Posterior vena cava (tissue), 2 donors: ENCODE results near the gene CLMP. TPM values are rescaled to one million over a fixed set of nuclear protein-coding genes. Genes with fewer than 3 reads are reported as not detected.

Experiments used
- DNase-seq: peaks from one replicate; pipeline ENCODE4 v3.0.0-alpha.2; 2020; ENCODE audit warnings: low spot score
- intact Hi-C, 2 donors: fragments of 100-400 bp; cut with DNase I; formaldehyde crosslinking; loops; one replicate each; pipeline versions ENCODE4 v1.14.1 to v1.14.2; 2022 to 2023
- total RNA-seq, 2 donors: library from RNA; stranded (reverse); fragmentation: NEBNext Ultra II Directional; extraction: Animal tissue kit (Norgen Biotek cat#: 25700); gene quantifications; one replicate each; pipeline ENCODE4 v1.2.1, GENCODE V29; 2021
- donor health status: DM: yes; HTN: yes; CAD: no.
- donor health status: DM: yes; HTN: yes; CAD: no.

Gene CLMP
- total RNA-seq, 2 donors from 2014 or later, result 24.6 to 28.3 TPM

DNA sequence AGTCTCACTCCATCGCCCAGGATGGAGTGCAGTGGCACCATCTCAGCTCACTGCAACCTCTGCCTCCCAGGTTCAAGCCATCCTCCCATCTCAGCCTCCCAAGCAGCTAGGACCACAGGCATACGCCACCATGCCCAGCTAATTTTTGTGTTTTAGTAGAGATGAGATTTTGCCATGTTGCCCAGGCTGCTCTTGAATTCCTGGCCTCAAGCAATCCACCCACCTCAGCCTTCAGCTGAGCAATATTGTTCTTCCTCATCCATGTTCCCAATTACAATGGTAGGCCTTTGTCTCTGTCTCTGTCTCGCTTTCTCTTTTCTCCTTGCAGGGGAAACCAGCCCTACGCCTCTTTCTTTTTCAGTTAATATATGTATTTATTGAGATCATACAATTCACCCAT lies 143.4 kb downstream of the CLMP start:
- DNase-seq, result no peak
- intact Hi-C loops, result no loop called here

DNA sequence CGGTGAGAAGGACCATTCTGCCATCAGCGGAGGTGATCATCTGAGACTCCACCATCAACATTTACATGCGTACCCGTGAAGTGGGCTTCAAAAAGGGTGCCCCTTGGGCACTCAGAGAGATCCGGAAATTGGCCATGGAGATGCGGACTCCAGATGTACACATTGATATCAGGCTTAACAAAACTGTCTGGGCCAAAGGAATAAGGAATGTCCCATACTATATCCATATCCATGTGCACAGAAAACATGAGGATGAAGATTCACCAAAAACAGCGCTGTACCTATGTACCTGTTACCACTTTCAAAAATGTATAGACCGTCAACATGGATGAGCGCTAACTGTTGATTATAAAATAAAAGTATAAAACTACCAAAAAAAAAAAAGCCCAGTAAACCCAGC lies 143.9 kb downstream of the CLMP start:
- intact Hi-C loops, result no loop called here
- no peak for DNase-seq

DNA sequence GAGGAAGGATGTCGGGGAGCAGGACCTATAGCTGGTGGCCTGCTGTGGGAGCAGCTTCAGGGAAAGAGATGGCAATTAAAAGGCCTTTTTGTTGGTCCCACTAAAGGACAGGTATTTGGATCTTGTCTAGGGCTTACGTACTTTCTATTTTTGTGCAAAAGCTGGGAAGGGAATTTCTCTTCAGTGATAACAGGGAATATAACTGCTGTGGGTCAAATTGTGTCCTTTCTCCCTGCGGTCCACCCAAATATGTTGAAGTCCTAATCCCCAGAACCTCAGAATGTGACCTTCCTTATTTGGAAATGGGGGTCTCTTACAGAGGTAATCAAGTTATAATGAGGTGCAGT lies 147.1 kb downstream of the CLMP start:
- DNase-seq, result no peak
- intact Hi-C loops, result no loop called here

DNA sequence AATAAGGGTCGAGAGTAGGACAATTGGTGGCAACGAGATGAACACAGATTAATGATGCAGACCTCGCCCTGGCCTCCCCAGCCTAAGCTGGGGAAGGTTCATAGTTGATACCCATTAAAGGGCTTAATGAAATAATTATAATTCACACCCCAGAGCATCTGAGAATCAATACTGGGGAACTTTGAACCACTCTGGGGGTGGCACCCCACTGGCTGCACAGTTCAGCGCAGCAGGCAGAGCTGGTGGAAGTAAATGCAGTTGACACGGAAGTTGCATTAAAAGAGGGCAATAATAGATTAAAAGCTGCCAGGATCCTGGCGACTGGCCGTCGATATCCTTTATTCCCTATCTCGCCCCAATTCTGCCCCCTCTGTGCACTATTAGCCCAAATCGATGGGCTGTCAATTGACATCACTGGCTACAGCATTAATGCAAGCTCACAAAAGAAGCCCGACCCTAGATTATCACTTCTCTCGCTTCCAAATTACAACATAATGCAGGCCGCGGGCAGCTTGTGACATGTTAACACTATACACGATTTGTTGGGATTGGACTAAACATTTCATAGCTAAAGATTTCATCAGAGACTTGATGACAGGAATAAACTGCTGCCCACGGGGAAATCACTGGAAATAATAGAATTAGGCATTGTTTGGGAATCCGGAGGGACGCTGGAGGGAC lies 147.6 kb downstream of the CLMP start:
- intact Hi-C loops, result no loop called here
- DNase-seq, result no peak

DNA sequence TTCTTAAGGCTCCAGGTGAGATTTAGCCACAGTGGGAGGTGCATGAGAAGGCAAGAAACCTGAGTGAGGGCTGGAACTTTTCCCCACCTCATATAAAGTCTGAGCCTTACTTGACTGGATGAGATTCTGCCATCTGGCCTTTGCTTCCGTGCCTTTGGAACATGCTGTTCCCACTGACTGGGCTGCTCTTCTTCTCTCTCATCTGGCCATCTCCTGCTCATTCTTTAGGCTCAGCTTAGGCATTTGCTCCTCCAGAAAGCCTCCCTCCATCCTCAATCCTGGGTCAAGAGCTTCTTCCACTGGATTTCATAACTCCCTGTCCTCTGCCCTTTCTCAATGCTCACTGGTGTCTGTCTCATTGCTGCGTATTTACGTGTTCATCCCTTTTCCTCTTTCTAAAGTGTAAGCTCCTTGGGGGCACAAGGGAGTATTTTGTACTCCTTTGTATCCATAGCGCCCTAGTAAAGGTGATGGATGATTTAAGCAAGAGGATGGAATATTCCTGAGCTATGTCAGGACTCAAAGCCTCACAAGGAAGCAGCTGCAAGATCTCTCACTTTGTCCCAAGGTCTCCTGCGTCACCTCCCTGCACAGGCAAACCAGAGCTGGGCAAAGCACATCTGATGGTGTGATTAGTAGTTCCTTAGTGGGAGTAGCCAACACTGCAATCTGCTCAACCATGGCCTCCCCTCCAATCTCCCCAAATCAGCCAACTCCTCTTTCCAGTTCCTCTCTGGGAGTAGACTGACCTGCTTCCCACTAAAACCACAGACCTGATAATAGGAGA lies 148.4 kb downstream of the CLMP start:
- no peak for DNase-seq
- intact Hi-C loops, result no loop called here

DNA sequence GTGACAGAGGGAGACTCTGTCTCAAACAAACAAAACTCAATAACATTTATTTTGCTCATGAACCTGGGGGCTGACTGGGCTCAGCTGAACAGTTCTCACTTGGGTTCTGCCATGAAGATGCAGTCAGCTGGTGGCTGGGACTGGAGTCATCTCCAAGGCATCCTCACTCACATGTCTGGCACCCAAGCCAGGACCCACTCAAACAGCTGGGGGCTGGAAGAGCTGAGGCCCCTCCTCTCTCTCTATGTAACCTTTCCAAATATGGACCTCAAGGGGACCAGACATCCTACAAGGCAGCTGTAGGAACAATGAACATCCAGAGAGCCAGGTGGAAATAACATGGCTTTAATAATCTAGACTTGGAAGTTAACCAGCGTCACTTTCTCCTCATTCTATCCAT lies 149.9 kb downstream of the CLMP start:
- intact Hi-C loops, result no loop called here
- no peak for DNase-seq

DNA sequence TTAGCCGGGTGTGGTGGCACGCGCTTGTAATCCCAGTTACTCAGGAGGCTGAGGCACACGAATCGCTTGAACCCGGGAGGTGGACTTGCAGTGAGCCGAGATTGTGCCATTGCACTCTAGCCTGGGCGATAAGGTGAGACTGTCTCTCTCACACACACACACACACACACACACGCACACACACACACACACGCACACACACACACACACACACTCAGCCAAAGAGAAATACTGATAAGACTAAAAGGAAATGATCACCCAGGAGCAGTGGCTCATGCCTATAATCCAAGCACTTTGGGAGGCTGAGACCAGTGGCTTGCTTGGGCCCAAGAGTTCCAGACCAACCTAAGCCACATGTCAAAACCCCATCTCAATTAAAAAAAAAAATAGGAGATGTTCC lies 153.9 kb downstream of the CLMP start:
- intact Hi-C loops, result no loop called here
- no peak for DNase-seq

DNA sequence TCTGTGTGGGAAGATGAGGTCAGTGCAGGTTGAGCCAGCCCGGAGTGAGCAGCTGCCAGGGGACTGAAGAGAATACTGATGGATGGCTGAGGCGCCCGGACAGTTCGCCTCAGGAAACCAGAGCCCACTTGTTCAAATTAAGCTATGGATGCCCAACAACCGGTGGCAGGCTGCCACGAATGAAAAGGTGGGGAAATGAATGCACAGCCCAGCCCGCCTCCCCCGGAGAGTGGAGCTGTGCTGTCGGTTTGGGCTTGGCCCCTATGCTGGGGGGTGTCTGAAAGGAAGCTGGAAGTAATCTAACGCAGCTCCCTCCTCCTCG lies 155.0 kb downstream of the CLMP start:
- DNase-seq, result no peak
- intact Hi-C loops, result no loop called here

DNA sequence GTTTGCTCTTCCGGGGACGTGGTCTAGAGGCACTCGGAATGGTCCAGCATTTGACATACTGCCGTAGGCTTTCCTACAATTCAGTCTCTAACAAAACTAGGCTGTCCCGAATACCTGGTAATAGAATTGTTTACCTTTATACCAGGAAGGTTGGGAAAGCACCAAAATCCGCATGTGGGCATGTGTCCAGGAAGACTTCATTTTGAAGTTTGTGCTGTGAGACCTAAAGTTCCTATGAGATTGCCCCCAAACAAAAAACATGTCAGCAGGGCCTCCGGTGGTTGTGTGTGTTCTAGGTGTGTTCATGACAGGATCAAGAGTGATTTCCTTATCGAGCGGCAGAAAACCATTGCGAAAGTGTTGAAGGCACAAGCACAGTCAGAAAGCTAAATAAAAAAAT lies 159.2 kb downstream of the CLMP start:
- DNase-seq, result no peak
- intact Hi-C loops, result no loop called here

DNA sequence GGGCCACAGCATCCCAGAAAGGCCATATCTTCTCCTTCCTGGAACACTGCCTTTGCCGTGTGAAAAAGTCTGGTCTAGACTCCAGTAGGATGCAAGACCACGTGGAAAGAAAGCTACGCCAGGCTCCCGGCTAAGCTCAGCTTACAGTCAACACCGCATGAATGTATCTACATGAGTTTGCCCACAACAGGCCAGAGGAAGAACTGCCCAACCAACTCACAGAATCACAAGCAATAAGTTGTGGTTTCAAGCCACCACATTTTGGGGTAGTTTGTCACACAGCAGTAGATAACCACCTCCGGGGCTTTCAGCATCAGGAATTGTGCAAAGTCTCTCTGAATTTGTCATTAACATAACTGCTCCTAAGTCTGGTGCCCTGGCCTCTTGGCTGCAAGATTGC lies 160.5 kb downstream of the CLMP start:
- no peak for DNase-seq
- intact Hi-C loops, result no loop called here

DNA sequence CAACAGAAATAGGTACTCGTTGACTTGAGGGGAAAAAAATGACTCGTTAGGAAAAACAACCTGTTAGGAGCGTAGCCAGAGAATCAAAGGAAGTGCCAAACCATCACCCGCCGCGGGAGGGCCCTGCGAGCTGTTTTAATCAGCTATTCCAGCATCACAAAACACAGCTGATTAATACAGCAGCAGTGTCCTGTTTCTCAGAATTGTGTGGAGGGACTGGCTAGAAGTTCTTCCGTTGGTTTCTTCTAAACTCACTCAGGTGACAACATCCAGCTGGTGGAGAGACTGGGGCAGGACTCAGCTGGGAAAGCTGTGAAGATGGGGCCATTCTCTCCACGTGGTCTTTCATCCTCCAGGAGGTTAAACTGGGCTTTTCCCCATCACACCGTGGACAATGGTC lies 161.2 kb downstream of the CLMP start:
- DNase-seq, result no peak
- intact Hi-C loops, result no loop called here

DNA sequence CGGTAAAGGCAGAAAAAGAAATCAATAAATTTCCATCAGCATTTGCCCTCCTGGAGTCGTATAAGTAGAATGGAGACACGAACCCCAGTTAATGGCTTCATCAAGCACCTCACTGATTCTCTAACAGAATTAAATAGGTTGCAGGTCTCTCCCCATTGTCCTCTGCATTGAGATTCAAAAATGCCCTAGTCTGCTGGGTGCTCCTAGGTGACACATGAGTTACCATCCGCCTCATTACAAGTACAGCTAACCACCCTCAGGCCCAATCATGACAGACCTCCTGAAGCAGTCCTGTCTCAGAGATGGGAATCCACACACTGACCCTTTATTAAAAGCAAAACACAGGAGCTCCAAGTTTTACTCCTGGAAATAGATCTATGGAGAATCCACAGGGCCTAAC lies 164.5 kb downstream of the CLMP start:
- intact Hi-C loops, result no loop called here
- DNase-seq, result no peak

DNA sequence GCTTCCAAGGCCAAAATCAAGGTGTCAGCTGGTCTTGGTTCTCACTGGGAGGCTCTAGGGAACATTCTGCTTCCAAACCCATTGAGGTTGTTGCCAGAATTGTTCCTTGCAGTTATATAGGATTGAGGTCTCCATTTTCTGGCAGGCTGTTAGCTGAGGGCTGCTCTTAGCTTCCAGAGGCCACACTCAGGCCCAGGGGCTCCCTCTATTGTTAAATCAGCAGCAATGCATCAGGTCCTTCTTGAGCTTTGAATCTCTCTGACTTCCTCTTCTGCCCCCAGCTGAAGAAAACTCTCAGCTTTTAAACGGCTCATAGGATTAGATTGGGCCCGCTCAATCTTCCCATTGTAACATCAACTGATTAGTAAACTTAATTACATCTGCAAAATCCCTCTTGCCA lies 174.1 kb downstream of the CLMP start:
- DNase-seq, result no peak
- intact Hi-C loops, result loop anchor here in 1 of 2 donors (10.0 kb wide), 1 partner anchor 136 kb away; the partner anchor contains the start of gene JHY

Other genes with a start within 250 kb of the CLMP start
- not detected for gene BSX, start 213.4 kb downstream of the CLMP start, total RNA-seq
- 100 to 1,000 TPM; 754 to 806 TPM for gene HSPA8, start 133.1 kb downstream of the CLMP start, total RNA-seq
- gene GRAMD1B, start 235.0 kb upstream of the CLMP start, total RNA-seq, result 1 to 10 TPM; 3.3 to 5.9 TPM